HL-60 (cell line): ENCODE results near the gene SLC34A2.

ENCODE experiments used
- DNase-seq, 2 experiments: peaks; one replicate each; pipeline ENCODE4 v3.0.0-alpha.2; 2010 to 2020; ENCODE audit warnings: low read depth in 1 of 2, low spot score in 1 of 2
- H3K27ac ChIP-seq: fragments of 250-450 bp; sonication (Bioruptor Pico); replicated peaks from 2 replicates; pipeline ENCODE4 v1.5.1; 2020; ENCODE audit warnings: mild to moderate bottlenecking, moderate library complexity
- H3K27me3 ChIP-seq: fragments of 250-450 bp; sonication (Bioruptor Pico); 2 replicates; pipeline ENCODE4 v1.5.1; 2021; ENCODE audit warnings: mild to moderate bottlenecking, moderate library complexity; ENCODE audit not compliant: insufficient read depth, poor library complexity, severe bottlenecking
- H3K4me3 ChIP-seq: replicated peaks from 2 replicates; pipeline ENCODE4 v1.5.1; 2011; ENCODE audit warnings: mild to moderate bottlenecking, control low read depth, low read length; ENCODE audit not compliant: insufficient read depth
- CTCF ChIP-seq: IDR thresholded peaks from one replicate; pipeline ENCODE4 v1.5.1; 2011; ENCODE audit warnings: low read length, control low read depth, inconsistent platforms; ENCODE audit not compliant: insufficient read depth
- GABPA ChIP-seq: IDR thresholded peaks from 2 replicates; pipeline ENCODE4 v1.6.1; 2012; ENCODE audit warnings: low read depth
- POLR2AphosphoS5 ChIP-seq: IDR thresholded peaks from 2 replicates; pipeline ENCODE4 v1.6.1; 2012; ENCODE audit warnings: low read depth
- REST ChIP-seq: IDR thresholded peaks from 2 replicates; pipeline ENCODE4 v1.6.1; 2012; ENCODE audit warnings: low read depth; ENCODE audit not compliant: insufficient replicate concordance
- SPI1 ChIP-seq: IDR thresholded peaks from 2 replicates; pipeline ENCODE4 v1.6.1; 2012; ENCODE audit warnings: low read depth, mild to moderate bottlenecking, borderline replicate concordance

SLC34A2 gene

GRCh38 chr4:25614807-25615206 lies 40.8 kb upstream of the SLC34A2 start:
- no peak for DNase-seq
- Histone ChIP-seq H3K27me3 (no peaks in the 10 kb centered on the region), H3K27ac (no peak overlapping the region), H3K4me3 (no peak overlapping the region)
- TF ChIP-seq POLR2AphosphoS5 = no peak

DNA sequence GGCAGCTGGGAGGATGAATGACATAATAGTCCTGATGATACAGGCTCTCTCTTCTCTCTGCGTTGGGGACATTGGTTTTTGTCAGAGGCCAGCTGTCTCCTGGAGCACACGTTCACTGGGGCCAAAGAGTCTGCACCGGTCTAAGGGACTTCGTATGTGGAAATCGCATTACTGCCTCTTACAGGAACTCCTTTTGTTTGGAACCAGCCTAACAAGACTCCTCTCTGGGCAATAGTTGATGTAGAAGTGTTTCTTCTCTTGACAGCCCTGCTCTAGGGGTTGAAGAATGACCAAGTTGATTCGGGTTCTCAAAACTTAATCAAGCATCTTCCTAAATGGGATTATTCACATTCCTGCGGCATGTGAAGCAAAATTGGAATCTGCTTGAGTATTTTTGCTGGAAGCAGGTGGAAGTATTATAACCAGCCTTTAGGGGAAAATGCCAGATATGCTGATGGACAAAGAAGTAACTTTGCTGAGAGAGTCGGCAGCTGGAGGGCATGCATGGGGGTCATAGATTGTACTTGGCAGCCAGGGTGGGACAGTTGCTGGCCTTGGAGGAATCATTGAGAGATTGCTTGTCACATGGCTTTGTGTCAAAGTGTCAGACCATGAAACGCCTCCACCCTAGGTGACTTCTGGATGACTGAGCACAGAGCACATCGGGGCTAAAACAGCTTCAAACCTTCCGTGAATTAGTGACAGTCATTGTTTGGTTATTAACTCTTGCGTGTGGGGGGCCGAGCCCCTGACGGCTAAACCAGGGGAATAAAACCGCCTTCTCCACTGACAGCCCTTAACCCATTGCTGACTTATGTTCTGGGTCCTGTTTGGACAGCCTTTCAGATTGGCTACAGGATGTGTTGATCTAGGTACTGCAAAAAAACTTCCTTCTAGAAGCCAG lies 34.4 kb upstream of the SLC34A2 start:
- TF ChIP-seq POLR2AphosphoS5 = no peak
- TF ChIP-seq CTCF = no peak
- TF ChIP-seq GABPA = no peak
- no peak for TF ChIP-seq REST
- no peak for TF ChIP-seq SPI1
- Histone ChIP-seq H3K27me3 (peaks cover 4% of the 10 kb centered on the region), H3K4me3 (no peak overlapping the region), H3K27ac (no peak overlapping the region)
- DNase-seq = no peak

DNA sequence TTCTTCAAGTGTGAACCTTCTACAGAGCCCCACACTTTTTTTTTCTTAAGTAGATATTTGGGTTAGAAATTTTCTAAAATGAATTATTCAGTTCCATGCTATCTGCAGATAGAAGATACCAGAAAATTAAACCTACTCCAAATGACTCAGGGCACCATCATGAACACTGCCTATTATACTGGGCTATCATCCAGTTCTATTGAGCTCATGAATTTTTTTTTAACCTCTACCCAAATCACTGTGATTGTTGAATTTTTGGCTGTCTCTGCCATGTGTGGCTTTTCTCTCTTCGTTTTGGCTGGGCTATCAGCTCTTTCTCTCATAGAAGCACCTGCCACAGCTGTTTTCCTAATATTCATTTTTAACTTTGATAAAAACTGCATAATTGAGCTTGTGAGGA lies 31.0 kb upstream of the SLC34A2 start:
- no peak for TF ChIP-seq SPI1
- TF ChIP-seq GABPA = no peak
- no peak for TF ChIP-seq CTCF
- no peak for TF ChIP-seq POLR2AphosphoS5
- TF ChIP-seq REST = no peak
- Histone ChIP-seq H3K27me3 (peaks cover 4% of the 10 kb centered on the region), H3K27ac (no peak overlapping the region), H3K4me3 (no peak overlapping the region)
- no peak for DNase-seq

DNA sequence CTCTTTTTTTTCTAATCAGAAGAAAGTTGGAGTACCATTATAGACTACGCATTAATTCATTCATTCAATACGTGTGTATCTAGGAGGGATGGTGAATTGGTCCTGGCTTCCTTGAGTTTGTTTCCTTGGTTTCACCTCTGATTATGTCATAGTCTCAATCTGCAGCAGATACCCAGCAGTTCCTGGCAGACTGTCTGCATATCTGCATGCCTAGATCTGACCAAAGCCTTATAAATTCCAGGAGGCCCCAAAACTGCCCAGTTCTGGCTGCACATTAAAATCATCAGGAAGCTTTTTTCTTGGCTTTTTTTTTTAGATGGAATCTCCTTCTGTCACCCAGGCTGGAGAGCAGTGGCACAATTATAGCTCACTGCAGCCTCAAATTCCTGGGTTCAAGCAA lies 27.2 kb upstream of the SLC34A2 start:
- DNase-seq = no peak
- Histone ChIP-seq H3K27ac (no peak overlapping the region), H3K4me3 (no peak overlapping the region), H3K27me3 (peaks cover 3% of the 10 kb centered on the region)
- TF ChIP-seq CTCF = no peak
- TF ChIP-seq SPI1 = no peak
- no peak for TF ChIP-seq GABPA
- no peak for TF ChIP-seq REST
- no peak for TF ChIP-seq POLR2AphosphoS5
